Esophagus muscularis mucosa (tissue), 3 donors: ENCODE measurements around the gene TACC2.

Experiments
- EP300 ChIP-seq: sonication (generic); formaldehyde crosslinking; IDR thresholded peaks from one replicate; pipeline ENCODE4 v1.6.1; 2017; ENCODE audit warnings: antibody characterized with exemption
- TF ChIP-seq, protein P1 (sequence below), 3 experiments: fragments of 200-600 bp in 2 of 3; fragments of 450-650 bp in 1 of 3; sonication (generic) in 2 of 3; IDR thresholded peaks; one replicate each; pipeline ENCODE4 v1.5.1; 2017 to 2019; ENCODE audit warnings: antibody characterized with exemption in 3 of 3, mild to moderate bottlenecking in 2 of 3, moderate library complexity in 1 of 3

DNA sequence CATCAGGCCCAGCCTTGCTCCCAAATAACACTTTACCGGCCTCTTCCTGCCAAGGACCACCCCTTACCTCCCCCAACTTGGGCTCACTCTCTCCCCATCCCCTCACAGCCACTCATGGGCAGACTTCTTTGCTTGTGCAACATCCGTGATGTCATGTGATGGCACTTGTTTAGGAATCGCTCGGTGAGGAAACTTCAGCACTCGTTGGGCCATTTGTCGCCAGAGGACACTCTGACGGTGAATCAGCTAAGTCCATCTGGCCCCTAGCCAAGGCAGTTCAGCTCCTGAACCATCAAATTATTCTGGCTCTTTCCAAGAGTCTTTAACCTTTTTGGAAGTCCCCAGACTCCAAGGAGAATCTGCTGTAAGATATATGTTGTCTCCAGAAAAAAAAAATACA lies 301.4 kb downstream of the TACC2 start:
- TF ChIP-seq, protein P1, sequence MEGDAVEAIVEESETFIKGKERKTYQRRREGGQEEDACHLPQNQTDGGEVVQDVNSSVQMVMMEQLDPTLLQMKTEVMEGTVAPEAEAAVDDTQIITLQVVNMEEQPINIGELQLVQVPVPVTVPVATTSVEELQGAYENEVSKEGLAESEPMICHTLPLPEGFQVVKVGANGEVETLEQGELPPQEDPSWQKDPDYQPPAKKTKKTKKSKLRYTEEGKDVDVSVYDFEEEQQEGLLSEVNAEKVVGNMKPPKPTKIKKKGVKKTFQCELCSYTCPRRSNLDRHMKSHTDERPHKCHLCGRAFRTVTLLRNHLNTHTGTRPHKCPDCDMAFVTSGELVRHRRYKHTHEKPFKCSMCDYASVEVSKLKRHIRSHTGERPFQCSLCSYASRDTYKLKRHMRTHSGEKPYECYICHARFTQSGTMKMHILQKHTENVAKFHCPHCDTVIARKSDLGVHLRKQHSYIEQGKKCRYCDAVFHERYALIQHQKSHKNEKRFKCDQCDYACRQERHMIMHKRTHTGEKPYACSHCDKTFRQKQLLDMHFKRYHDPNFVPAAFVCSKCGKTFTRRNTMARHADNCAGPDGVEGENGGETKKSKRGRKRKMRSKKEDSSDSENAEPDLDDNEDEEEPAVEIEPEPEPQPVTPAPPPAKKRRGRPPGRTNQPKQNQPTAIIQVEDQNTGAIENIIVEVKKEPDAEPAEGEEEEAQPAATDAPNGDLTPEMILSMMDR (IDR thresholded peaks at IDR 0.05): no peak
- TF ChIP-seq EP300: no peak
